Erythroblast (primary cell): Measurements from ENCODE around the gene FLT4.

Experiments used
- GATA1 ChIP-seq: IDR thresholded peaks from 2 replicates; pipeline ENCODE4 v1.6.1; 2011; ENCODE audit warnings: low read depth, mild to moderate bottlenecking, control low read depth, low read length, moderate library complexity
- POLR2A ChIP-seq: IDR thresholded peaks from 2 replicates; pipeline ENCODE4 v1.6.1; 2011; ENCODE audit warnings: mild to moderate bottlenecking, low read length

DNA sequence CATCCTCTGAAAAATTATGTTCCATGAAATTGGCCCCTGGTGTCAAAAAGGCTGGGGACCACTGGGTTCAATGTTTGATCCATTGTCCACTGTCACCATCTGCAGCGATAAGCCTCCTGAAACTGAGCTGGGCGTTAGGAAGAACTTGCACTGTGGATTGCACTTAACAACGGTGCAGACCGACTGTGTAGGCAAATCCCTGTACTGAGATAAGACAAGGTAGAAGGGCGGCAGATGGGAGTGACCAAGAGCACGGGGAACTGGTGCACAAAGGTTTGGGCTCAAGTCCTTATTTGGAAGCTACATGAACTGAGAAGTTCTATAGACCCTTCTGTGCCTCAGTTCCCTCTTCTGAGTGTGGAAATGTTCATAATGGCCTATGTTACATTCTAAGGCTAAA, 41.6 kb upstream of the FLT4 start:
- TF ChIP-seq POLR2A = no peak
- TF ChIP-seq GATA1 = no peak
